WERI-Rb-1 (cell line): ENCODE results near the gene STARD3.
"Not testable (repeated sequence)": the region's sequence is repeated elsewhere in the genome, so short reads cannot be mapped to it uniquely, and the experiment has no call there.

Experiments
- DNase-seq: peaks from one replicate; pipeline ENCODE4 v3.0.0-alpha.2; 2020
- H3K27ac ChIP-seq: fragments of 250-450 bp; sonication (Bioruptor Pico); 2 replicates; pipeline ENCODE4 v1.5.1; 2020; ENCODE audit warnings: mild to moderate bottlenecking, moderate library complexity
- H3K27me3 ChIP-seq: fragments of 250-450 bp; sonication (Bioruptor Pico); 2 replicates; pipeline ENCODE4 v1.5.1; 2021; ENCODE audit warnings: mild to moderate bottlenecking, low read depth, moderate library complexity; ENCODE audit not compliant: insufficient read depth, severe bottlenecking
- H3K36me3 ChIP-seq: fragments of 250-450 bp; sonication (Bioruptor Pico); 2 replicates; pipeline ENCODE4 v1.5.1; 2020; ENCODE audit warnings: mild to moderate bottlenecking, moderate library complexity
- H3K4me3 ChIP-seq: 2 replicates; pipeline ENCODE4 v1.5.1; 2011; ENCODE audit warnings: low read depth, mild to moderate bottlenecking, control low read depth, low read length
- H3K9me3 ChIP-seq: fragments of 250-450 bp; sonication (Bioruptor Pico); 2 replicates; pipeline ENCODE4 v1.5.1; 2021; ENCODE audit warnings: mild to moderate bottlenecking, moderate library complexity; ENCODE audit not compliant: severe bottlenecking
- CTCF ChIP-seq: IDR thresholded peaks from 2 replicates; pipeline ENCODE4 v1.5.1; 2011; ENCODE audit warnings: low read depth, mild to moderate bottlenecking, control low read depth, inconsistent platforms, low read length

STARD3 gene

GRCh38 chr17:39706921-39707337 is 70.0 kb downstream of the STARD3 start:
- no peak for DNase-seq
- Histone ChIP-seq H3K4me3 (no peak overlapping the region), H3K9me3 (no peaks in the 10 kb centered on the region), H3K36me3 (peaks cover 3% of the 10 kb centered on the region; the same call in 1 of the 2 replicates), H3K27me3 (no peaks in the 10 kb centered on the region), H3K27ac (no peak overlapping the region)
- TF ChIP-seq CTCF, result no peak

GRCh38 chr17:39709319-39709997 is 72.5 kb downstream of the STARD3 start:
- no peak for TF ChIP-seq CTCF
- Histone ChIP-seq H3K9me3 (no peaks in the 10 kb centered on the region), H3K27ac (no peak overlapping the region), H3K36me3 (peaks cover 3% of the 10 kb centered on the region; the same call in 1 of the 2 replicates), H3K27me3 (no peaks in the 10 kb centered on the region), H3K4me3 (no peak overlapping the region)
- peak; percentile 50 for DNase-seq

- no peak for TF ChIP-seq CTCF
- Histone ChIP-seq H3K27me3 (no peaks in the 10 kb centered on the region), H3K36me3 (peaks cover 3% of the 10 kb centered on the region; the same call in 1 of the 2 replicates), H3K4me3 (no peak overlapping the region), H3K9me3 (no peaks in the 10 kb centered on the region), H3K27ac (no peak overlapping the region)
- no peak for DNase-seq
Measured at GRCh38 chr17:39709998-39710964, 73.3 kb downstream of the STARD3 start.

GRCh38 chr17:39711071-39711470 is 74.1 kb downstream of the STARD3 start:
- H3K27ac ChIP-seq, H3K4me3 ChIP-seq, DNase-seq, H3K36me3 ChIP-seq, H3K27me3 ChIP-seq, H3K9me3 ChIP-seq: not testable (repeated sequence)

- H3K36me3 ChIP-seq, result peaks cover 3% of the 10 kb centered on the region; the same call in 1 of the 2 replicates
- H3K4me3 ChIP-seq, result no peak overlapping the region
- TF ChIP-seq CTCF, result no peak
- DNase-seq, result no peak
- H3K27ac ChIP-seq, result no peak overlapping the region
- no peaks in the 10 kb centered on the region for H3K9me3 ChIP-seq
- no peaks in the 10 kb centered on the region for H3K27me3 ChIP-seq
Measured at GRCh38 chr17:39711851-39712250, 74.9 kb downstream of the STARD3 start.
